Activated gamma-delta T cell treated with anti-CD3 and anti-CD28 coated beads, Interleukin-2, amount 50 U/mL, for 16 hours (primary cell): Measurements from ENCODE around the gene TTL.
"Not testable (repeated sequence)": the region's sequence is repeated elsewhere in the genome, so short reads cannot be mapped to it uniquely, and the experiment has no call there.

Source experiments
- DNase-seq: peaks from one replicate; pipeline ENCODE4 v3.0.0-alpha.2; 2020; ENCODE audit warnings: low read depth

The TTL gene

DNA sequence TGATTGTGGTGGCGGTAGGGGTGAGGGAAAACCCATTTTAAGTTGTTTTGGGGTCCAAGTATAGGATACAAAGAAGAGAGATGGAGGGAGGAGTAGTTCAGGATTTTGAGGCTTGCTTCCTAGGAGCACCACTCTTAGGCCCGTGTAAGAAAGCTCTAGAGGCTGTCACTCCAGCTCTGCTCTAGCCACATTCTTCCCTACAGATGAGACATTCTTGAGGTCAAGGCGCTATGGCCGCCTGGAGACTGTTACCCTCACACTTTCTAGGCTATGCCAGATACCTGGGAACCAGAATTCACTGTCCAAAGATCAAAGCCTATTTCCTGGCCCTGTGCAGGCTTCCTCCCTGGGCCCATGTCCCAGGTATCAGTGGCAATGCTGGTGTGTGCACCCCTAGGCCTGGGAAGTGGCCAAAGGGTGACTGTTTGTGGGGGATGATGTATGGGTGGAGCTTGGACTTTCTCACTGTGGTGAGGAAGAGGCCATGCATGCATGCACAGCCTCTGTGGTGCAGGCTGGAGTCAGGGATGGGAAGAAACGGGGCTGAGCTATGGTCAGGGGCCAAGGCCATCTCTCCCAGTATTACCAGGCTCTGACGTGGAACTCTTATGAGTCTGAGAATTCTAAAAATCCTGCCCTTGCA is 7.0 kb upstream of the TTL start:
- no peak for DNase-seq

DNA sequence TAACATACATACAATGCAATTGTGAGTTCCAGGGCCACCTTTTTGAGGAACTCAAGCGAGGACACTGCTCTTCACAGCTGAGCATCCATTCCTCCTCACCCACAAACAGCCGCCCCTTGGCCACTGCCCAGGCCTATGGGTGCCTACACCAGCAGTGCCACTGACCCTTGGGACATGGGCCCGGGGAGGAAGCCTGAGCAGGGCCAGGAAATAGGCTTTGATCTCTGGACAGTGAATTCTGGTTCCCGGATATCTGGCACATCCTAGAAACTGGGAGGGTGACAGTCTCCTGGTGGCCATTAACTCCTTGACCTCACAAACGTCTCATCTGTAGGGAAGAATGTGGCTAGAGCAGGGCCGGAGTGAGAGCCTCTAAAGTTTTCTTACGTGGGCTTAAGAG is 5.5 kb upstream of the TTL start:
- no peak for DNase-seq

DNA sequence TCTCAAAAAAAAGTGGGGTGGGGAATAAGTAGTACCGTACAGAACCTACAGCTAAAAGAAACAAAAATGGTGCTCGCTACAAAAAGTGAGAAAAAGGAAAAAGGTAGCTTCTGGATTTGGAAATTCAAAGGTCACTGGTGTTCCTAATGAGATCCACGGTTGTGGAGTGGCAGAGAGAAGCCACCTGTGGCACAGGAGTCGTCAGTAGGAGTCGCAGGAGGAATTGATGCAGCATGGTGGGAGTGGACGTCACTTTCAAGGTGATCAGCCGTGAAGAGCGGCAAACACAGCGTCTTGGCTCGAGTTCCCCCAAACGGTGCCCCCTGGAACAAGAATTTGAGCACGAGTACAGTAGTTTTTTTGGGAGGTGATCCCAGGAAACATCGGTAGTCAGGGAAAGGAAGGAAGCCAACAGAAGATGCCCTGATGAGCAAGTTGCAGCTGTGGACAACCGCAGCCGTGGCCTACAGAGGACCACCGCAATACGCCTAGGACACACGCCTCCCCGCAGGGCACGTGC is 1.4 kb upstream of the TTL start:
- no peak for DNase-seq

DNA sequence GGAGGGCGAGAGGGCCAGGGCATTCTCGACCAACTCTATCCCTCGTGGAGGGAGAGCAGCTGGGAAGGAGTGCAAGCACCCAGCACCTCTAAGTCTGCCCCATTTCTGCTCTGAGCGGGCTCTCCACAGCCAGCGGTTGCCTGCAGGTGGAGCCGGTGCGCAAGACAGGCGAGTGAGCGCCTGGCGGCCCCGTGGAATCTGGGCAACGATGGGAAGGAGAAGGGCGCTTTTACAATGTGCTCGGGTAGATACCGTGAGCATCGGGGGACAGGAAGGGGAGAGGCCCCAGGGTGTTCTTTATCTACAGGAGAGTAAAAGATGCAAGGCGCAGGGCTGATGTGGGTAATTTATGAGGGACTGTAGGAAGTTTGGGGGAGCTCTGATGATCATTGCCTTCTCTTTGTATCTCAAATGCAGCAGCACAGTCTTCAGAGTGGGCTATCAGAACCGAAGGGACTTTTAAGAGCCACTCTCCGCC is 867 bp upstream of the TTL start:
- peak; percentile 73 for DNase-seq

DNA sequence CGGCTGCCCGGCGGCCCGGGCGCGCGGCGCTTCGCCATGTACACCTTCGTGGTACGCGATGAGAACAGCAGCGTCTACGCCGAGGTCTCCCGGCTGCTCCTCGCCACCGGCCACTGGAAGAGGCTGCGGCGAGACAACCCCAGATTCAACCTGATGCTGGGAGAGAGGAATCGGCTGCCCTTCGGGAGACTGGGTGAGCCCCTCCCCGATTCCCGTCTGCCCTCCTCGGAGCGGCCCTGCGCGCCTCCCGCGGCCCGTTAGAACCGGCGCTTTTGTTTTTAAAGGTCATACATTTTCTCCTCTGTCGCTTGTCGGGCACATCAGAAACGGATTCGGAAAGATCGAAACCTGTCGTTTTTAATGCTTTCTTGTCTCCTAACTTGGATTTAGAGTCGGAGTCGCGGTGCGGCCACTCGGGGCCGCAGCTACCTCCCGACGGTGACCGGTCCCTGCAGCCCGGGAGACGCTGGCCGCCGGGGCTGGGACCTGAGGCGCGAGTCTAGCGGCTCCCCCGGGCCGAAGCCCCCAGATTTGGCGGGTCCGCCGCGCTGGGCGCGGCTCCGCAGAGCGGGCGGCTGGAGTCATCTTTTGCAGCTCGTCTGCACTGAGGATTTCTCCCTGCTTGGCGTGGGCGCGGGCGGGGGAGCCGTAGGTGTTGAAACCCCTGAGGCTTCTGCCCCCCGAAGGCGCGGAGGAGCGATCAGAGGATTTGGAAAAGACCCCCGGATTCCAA is 519 bp downstream of the TTL start:
- DNase-seq: peak; percentile 3

DNA sequence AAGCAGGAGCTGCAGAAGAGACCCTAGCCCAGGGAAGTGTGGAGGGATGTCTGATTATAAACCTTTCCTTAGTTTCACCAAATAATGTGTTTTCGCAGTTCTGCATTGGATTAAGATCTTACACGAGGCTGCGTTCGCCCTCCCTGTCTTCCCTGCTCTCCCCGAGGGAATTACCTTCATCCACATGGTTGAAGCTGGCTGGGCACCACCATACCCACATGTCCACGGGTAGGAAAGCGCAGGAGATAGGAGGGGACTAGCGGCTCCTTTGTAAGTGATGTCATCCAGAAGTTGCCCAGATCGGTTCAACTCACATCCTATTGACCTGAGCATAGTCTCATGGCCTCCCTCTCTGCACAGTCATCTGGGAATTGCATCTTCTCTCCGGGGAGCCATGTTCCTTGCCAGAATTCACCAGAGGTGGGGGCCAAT is 1.1 kb downstream of the TTL start:
- DNase-seq: no peak

DNA sequence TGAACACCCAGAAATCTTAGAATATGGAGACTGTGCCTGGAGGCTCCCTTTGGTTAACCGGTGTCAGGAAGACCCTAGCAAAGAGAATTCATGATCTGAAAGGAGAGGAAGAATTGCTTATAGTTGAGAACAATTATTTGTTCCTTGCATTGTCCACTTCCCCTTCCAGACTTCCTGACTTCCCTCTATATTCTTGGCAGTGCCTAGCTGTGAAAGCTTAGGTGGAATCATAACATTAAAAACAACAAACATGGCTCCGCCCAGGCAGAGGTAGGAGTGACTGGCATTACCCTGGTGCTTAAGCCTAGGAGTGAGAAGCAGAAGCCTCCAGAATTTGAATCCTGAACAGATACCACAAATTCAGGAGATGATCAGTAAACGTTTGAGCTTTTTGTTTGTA is 1.9 kb downstream of the TTL start:
- no peak for DNase-seq

DNA sequence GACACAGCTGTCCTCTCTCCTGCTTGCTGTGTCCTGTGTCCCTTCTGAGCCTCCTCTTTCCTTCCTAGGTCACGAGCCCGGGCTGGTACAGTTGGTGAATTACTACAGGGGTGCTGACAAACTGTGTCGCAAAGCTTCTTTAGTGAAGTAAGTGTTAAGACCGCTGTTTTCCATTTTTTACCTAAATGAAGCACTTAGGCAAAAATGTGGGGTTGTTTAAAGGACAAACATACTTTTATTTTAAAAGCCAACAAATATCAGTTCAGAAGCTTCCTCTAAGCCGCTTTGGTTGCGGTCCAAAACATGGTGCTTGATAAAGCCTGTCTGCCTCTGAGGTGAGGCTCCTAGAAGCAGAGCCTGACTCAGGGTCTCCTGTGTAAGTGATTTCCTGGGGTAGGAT is 3.9 kb downstream of the TTL start:
- DNase-seq: no peak

DNA sequence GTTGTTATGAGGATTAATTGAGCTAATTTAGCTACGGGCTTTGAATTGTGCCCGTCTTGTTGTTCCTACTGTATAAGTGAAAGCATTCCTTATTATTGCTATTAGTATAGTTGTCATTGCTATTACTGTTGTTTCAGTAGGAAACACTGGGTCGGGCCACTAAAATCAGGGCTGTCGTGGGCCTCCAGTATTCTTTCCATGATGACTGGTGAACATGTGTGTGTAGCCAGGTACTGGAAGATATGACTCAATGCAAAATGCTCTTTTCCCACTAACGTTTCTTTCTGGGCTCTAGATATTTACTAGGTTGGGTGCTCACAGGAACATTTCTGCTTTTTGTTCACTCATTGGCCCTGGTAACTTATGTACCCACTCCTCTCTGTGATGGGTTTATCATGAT is 4.9 kb downstream of the TTL start:
- DNase-seq: no peak

DNA sequence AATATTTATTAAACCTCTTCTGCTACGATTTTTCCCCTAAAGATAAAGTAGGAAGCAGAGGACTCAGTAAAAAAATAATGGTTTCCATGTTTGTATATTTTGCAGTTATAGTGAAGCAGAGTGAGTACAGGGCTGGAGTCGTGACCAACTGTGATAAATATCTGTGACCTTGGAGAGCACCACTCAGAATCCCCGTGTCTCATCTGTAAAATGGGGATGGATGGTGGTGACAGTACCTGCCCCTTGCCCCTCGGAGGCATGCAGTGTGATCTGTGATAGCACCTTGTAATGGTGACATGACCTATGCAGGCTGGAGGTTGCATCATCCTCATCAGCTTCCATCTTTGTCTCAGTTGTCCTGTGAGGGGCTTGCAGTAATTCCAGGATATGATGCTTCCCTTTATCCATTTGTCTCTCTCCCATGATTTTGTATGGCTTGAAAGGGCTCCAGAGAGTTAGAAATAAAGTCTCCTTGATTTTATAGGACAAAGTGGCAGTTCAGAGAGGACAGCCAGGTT is 5.5 kb downstream of the TTL start:
- DNase-seq: no peak

DNA sequence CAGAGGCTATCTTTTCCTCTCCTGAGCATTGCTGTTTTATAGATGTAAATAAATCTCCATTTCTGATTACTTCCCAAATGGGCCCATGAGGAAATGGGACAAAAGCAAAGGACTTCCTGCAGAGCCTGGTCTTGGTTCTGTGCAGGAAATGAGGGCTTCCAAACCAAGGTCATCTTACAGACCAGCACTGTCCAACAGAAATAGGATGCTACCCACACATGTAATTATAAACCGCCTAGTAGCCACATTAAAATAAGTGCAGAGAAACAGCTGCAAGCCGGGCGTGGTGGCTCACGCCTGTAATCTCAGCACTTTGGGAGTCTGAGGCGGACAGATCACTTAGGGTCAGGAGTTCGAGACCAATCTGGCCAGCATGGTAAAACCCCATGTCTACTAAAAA is 6.2 kb downstream of the TTL start:
- DNase-seq: no peak

DNA sequence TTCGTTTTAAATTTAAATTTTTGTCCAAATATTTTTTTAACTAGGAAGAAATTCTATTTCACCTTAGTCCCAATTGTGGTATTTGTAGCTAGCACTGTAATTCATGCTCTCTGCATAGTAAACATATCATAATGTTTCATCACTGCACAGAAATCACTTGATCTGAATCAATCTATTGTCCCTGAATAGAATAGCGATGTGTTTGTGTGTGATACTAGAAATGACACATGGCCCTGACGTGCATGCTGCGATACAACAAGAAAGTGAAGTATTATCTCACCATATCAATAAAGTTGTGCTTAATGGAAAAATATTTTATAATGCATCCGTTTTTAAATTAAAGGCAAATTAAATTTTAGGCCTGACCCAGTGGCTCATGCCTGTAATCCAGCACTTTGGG is 10.0 kb downstream of the TTL start:
- DNase-seq: no peak

DNA sequence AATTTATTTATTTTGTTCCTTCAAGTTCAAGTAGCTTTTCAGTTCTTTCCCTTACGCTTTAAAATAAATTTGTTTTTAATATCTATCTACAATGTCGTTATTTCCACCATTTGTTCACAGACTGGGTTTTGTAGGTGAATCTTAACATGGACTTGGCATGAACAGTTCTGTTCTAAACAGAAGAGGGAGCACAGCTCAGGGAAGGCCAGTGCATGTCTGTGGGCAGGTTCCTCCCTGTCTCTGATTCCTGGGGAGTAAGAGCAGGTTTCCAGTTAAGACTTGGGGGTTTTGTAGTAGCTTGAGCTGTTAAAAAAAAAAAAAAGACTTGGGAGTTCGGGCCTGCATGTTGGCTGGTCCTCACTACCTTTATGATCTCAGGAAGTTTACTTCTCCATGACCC is 11.1 kb downstream of the TTL start:
- no peak for DNase-seq

DNA sequence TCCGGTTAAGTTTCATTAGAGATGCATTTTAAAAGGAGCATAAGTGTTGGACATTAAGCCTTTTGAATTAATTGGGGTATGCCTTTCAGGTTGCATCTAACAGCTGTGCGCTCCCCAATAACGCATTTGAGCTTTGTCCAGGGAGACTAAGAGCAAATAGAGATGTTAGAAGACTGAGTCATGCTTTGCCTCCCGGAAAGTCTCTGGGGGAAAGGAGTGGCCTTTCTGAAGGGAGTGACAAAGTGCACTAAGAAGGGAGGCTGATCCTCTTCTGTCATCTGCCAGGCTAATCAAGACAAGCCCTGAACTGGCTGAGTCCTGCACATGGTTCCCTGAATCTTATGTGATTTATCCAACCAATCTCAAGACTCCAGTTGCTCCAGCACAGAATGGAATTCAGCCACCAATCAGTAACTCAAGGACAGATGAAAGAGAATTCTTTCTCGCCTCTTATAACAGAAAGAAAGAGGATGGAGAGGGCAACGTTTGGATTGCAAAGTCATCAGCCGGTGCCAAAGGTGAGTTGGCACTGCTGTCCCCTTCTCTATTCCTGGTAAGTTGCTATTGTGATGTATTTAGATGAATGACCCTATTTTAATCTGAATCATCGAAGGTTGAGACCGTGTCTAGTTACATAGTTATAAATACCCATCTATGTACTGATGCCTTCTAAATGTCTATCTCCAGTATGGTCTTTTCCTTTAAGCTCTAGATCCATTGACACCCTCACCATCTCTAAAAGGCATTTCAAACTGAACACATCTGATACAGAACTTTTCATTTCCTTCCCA is 12.1 kb downstream of the TTL start:
- DNase-seq: no peak

DNA sequence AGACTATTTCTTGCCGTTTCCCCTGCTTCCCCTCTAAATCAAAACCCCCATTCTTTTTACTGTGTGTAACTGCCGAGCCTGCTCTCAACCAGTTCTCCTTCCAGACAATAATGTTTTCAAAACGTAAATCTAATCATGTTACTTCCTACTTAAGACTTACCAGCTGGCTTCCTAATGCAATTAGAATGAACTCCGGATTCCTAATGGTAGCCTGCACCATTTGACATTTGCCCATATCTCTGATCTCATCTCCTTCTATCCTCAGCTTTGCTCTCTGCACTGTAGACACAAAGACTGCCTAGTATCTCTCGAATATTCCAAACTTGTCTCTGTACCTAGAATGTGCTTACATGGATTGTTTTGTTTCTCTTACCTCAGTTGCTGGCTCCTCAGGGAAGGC is 12.9 kb downstream of the TTL start:
- no peak for DNase-seq

DNA sequence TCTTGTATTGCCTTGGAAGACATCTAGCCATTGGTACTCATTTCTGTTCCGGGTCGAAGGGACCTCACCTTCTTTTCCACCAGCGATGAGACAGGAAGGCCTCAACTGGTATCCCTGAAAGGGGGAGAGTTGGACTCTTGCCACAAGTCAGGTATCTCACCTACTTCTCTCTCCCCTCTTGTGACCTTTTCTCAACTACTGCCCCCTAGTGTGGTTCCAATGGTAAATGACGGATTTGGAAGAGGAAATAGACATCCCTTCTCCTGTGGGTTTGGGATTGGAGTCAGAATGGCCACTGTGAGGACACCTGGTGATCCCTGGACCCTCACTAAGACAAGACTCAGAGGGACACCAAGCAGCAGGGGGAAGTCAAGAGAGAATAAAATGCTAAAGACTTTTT is 13.9 kb downstream of the TTL start:
- not testable (repeated sequence) for DNase-seq

DNA sequence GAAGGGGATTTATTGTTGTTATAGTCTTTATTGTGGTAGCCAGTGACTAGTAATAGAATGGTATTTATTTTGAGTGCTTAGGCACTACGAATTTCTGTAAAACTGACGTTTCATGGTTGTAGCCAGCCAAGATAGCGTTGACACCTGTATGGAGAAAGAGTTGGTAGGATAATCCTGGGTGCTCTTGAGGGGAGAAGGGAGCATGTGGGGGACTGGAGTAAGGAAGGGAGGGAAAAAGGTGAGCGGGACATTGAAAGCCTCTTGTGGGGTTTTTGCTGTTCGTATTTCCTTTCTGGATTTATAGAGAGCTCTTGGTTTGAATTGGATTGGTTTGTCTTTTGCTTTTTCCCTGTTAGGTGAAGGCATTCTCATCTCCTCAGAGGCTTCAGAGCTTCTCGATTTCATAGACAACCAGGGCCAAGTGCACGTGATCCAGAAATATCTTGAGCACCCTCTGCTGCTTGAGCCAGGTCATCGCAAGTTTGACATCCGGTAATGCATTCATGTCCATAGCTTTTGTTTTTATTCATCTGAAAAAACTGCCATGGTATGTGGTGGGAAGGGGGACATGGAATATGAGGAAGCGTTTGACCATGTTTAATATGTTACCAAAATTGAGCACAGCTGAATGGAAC is 19.0 kb downstream of the TTL start:
- DNase-seq: not testable (repeated sequence)

DNA sequence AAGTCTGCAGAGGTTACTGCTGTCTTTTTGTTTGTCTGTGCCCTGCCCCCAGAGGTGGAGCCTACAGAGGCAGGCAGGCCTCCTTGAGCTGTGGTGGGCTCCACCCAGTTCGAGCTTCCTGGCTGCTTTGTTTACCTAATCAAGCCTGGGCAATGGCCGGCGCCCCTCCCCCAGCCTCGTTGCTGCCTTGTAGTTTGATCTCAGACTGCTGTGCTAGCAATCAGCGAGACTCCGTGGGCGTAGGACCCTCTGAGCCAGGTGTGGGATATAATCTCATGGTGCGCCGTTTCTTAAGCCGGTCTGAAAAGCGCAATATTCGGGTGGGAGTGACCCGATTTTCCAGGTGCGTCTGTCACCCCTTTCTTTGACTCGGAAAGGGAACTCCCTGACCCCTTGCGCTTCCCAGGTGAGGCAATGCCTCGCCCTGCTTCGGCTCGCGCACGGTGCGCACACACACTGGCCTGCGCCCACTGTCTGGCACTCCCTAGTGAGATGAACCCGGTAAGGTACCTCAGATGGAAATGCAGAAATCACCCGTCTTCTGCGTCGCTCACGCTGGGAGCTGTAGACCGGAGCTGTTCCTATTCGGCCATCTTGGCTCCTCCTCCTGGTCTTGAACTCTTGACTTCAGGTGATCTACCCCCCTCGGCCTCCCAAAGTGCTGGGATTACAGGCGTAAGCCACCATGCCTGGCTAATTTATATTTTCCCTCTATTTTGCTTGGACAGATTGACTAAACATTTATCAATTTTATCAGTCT is 27.5 kb downstream of the TTL start:
- DNase-seq: not testable (repeated sequence)

DNA sequence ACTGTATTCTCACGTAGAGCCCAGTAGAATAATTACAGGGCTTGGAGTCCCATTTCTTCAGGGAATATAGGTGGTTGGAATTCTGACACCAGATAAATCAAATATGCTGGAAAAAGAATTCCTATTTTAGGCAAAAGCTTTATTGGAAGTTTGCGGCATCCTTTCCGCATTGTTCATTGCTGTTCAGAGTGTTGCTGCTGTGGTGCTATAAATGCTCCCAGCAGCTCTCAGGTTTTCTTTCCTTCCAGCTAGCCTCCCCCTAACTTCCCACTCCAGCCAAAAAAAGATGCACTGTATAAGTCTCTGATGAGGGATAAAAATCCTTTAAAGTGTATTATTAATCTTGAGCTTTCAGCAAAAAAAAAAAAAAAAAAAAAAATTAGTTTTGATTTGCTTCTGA is 34.8 kb downstream of the TTL start:
- DNase-seq: no peak

DNA sequence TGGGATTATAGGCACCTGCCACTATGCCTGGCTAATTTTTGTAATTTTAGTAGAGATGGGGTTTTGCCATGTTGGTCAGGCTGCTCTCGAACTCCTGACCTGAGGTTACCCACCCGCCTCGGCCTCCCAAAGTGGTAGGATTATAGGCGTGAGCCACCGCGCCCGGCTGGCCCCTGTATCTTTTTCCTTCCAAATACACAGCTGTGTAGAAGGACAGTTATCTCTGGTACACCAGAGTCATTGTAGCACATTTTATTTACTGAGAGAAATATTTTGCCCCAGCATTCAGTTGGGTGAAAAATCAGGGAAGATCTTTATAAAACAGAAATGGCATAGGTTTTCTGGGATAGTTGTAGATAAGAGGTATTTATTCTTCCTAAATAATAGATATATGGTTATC is 36.9 kb downstream of the TTL start:
- DNase-seq: no peak

DNA sequence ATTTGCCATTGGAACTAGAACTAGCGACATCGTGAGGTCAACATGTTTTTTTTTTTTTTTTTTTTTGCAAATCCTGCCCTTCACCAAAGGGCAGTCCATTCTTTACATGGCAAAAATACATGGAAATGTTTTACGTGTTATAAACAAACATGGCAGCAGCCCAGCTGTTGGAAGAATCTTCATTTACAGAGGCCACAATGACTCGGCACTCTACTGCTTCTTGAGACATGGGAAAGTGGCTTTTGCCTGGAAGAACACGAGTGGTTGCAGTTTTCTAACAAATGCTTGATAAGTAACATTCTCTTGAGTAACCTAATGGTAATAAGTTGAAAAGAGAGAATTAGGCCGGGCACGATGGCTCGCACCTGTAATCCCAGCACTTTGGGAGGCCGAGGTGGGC is 37.5 kb downstream of the TTL start:
- DNase-seq: no peak
